B cell (primary cell): ENCODE measurements around the gene ACRV1.

Experiments used
- CTCF ChIP-seq: fragments of 200-600 bp; IDR thresholded peaks from one replicate; pipeline ENCODE4 v1.8.0; 2022; ENCODE audit warnings: antibody characterized with exemption, mild to moderate bottlenecking
- EZH2 ChIP-seq: IDR thresholded peaks from 2 replicates; pipeline ENCODE4 v1.6.1; 2012; ENCODE audit warnings: borderline replicate concordance, low read depth, mild to moderate bottlenecking, moderate library complexity, low read length; ENCODE audit not compliant: insufficient read depth, poor library complexity, severe bottlenecking

GRCh38 chr11:125728969-125729368, 48.3 kb upstream of the ACRV1 start:
- no peak for TF ChIP-seq CTCF
- no peak for TF ChIP-seq EZH2
